ENCODE measurements around the gene NUDT2.

Gene NUDT2

GRCh38 chr9:34376596-34377403, 47.4 kb downstream of the NUDT2 start, which contains the start of gene MYORG (continued):
- TF ChIP-seq ATF2 (tag by site-specific recombination; IDR thresholded peaks at IDR 0.05; ENCODE audit: low read depth) (no peak), ZNF266 (tag by site-specific recombination; IDR thresholded peaks at IDR 0.05; ENCODE audit: low read depth) (no peak), PRDM6 (tag by site-specific recombination; IDR thresholded peaks at IDR 0.05) (no peak), ZNF639 (tag by site-specific recombination; IDR thresholded peaks at IDR 0.05) (no peak), ZNF148 (tag by site-specific recombination; IDR thresholded peaks at IDR 0.05; ENCODE audit: borderline replicate concordance) (no peak), ZBTB48 (tag by site-specific recombination; IDR thresholded peaks at IDR 0.05) (peak; percentile 60), ZNF335 (tag by site-specific recombination; conservative IDR thresholded peaks at IDR 0.05) (peak; percentile 79), SCRT2 (tag by site-specific recombination; IDR thresholded peaks at IDR 0.05) (0 out of 2 replicates have a peak, but pooled peaks have one; percentile 16), ZNF433 (tag by site-specific recombination; IDR thresholded peaks at IDR 0.05; ENCODE audit: low read depth) (no peak), ZNF394 (tag by site-specific recombination; IDR thresholded peaks at IDR 0.05; ENCODE audit: borderline replicate concordance) (peak; percentile 90), ZIC2 (tag by site-specific recombination; IDR thresholded peaks at IDR 0.05) (peak; percentile 54), KLF9 (tag by site-specific recombination; IDR thresholded peaks at IDR 0.05; ENCODE audit: low read depth) (peak; percentile 96), ZBTB17 (tag by site-specific recombination; IDR thresholded peaks at IDR 0.05) (peak; percentile 98), ZNF585B (tag by site-specific recombination; IDR thresholded peaks at IDR 0.05) (no peak), BCL11B (tag by site-specific recombination; IDR thresholded peaks at IDR 0.05; ENCODE audit: low read depth) (peak; percentile 47; the same call in 1 of the 2 replicates), ZNF561 (tag by site-specific recombination; IDR thresholded peaks at IDR 0.05; ENCODE audit: borderline replicate concordance) (0 out of 2 replicates have a peak, but pooled peaks have one; percentile 13), ZNF133 (tag by site-specific recombination; IDR thresholded peaks at IDR 0.05) (no peak), ZNF221 (tag by site-specific recombination; IDR thresholded peaks at IDR 0.05; ENCODE audit: borderline replicate concordance) (no peak), ZNF292 (tag by site-specific recombination; IDR thresholded peaks at IDR 0.05; ENCODE audit: borderline replicate concordance, low read depth) (no peak), ZBTB11 (tag by site-specific recombination; conservative IDR thresholded peaks at IDR 0.05; ENCODE audit: low read depth) (peak; percentile 22; the same call in 1 of the 2 replicates), ZBTB20 (tag by site-specific recombination; IDR thresholded peaks at IDR 0.05) (peak; percentile 63), ZNF600 (tag by site-specific recombination; IDR thresholded peaks at IDR 0.05) (peak; percentile 87), KLF7 (tag by site-specific recombination; IDR thresholded peaks at IDR 0.05; ENCODE audit: borderline replicate concordance) (peak; percentile 78), SP3 (tag by site-specific recombination; IDR thresholded peaks at IDR 0.05) (peak; percentile 99), ZNF692 (tag by site-specific recombination; IDR thresholded peaks at IDR 0.05) (0 out of 2 replicates have a peak, but pooled peaks have one; percentile 34), ZNF426 (tag by site-specific recombination; IDR thresholded peaks at IDR 0.05) (no peak), ZNF791 (tag by site-specific recombination; IDR thresholded peaks at IDR 0.05) (no peak)

Measured in HEK293 (cell line).